ENCODE measurements around the gene GIT2.

Gene GIT2

GRCh38 chr12:109961201-109961600 lies 35.0 kb downstream of the GIT2 start:
- Histone ChIP-seq H3K4me3 (no peak overlapping the region), H3K36me3 (ENCODE audit: insufficient read depth, low read length) (peaks cover 26% of the 10 kb centered on the region), H3K27ac (no peak overlapping the region), H3K9ac (ENCODE audit: insufficient read length) (no peak overlapping the region), H3K9me3 (ENCODE audit: low read depth, low read length) (no peaks in the 10 kb centered on the region)
- no peak for TF ChIP-seq FOXP2 (optimal IDR thresholded peaks at IDR 0.05; ENCODE audit: control extremely low read depth, extremely low read length, insufficient read depth)
- TF ChIP-seq EZH2 (IDR thresholded peaks at IDR 0.05): no peak
- no peak for TF ChIP-seq POLR2AphosphoS5 (IDR thresholded peaks at IDR 0.05; ENCODE audit: borderline replicate concordance, low read depth, low read length)
- DNase-seq (ENCODE audit: low read depth, low spot score): no peak

GRCh38 chr12:109959411-109960093 lies 36.6 kb downstream of the GIT2 start:
- TF ChIP-seq FOXP2 (optimal IDR thresholded peaks at IDR 0.05; ENCODE audit: control extremely low read depth, extremely low read length, insufficient read depth) (no peak), EZH2 (IDR thresholded peaks at IDR 0.05) (no peak), POLR2AphosphoS5 (IDR thresholded peaks at IDR 0.05; ENCODE audit: borderline replicate concordance, low read depth, low read length) (no peak)
- no peak overlapping the region for H3K4me3 ChIP-seq
- H3K36me3 ChIP-seq (ENCODE audit: insufficient read depth, low read length): peaks cover 19% of the 10 kb centered on the region
- no peak for DNase-seq (ENCODE audit: low read depth, low spot score)
- no peak overlapping the region for H3K9ac ChIP-seq (ENCODE audit: insufficient read length)
- no peaks in the 10 kb centered on the region for H3K9me3 ChIP-seq (ENCODE audit: low read depth, low read length)
- no peak overlapping the region for H3K27ac ChIP-seq

GRCh38 chr12:109958374-109958773 lies 37.8 kb downstream of the GIT2 start:
- no peak overlapping the region for H3K27ac ChIP-seq
- no peaks in the 10 kb centered on the region for H3K9me3 ChIP-seq (ENCODE audit: low read depth, low read length)
- peaks cover 20% of the 10 kb centered on the region for H3K36me3 ChIP-seq (ENCODE audit: insufficient read depth, low read length)
- H3K4me3 ChIP-seq: no peak overlapping the region
- TF ChIP-seq FOXP2 (optimal IDR thresholded peaks at IDR 0.05; ENCODE audit: control extremely low read depth, extremely low read length, insufficient read depth) (no peak), EZH2 (IDR thresholded peaks at IDR 0.05) (no peak), POLR2AphosphoS5 (IDR thresholded peaks at IDR 0.05; ENCODE audit: borderline replicate concordance, low read depth, low read length) (no peak)
- no peak for DNase-seq (ENCODE audit: low read depth, low spot score)
- H3K9ac ChIP-seq (ENCODE audit: insufficient read length): no peak overlapping the region

GRCh38 chr12:109953656-109954055 lies 42.5 kb downstream of the GIT2 start:
- no peak overlapping the region for H3K27ac ChIP-seq
- no peak overlapping the region for H3K9ac ChIP-seq (ENCODE audit: insufficient read length)
- TF ChIP-seq POLR2AphosphoS5 (IDR thresholded peaks at IDR 0.05; ENCODE audit: borderline replicate concordance, low read depth, low read length): no peak
- no peak for TF ChIP-seq EZH2 (IDR thresholded peaks at IDR 0.05)
- TF ChIP-seq FOXP2 (optimal IDR thresholded peaks at IDR 0.05; ENCODE audit: control extremely low read depth, extremely low read length, insufficient read depth): no peak
- no peak overlapping the region for H3K4me3 ChIP-seq
- H3K36me3 ChIP-seq (ENCODE audit: insufficient read depth, low read length): peaks cover 30% of the 10 kb centered on the region
- no peak for DNase-seq (ENCODE audit: low read depth, low spot score)
- H3K9me3 ChIP-seq (ENCODE audit: low read depth, low read length): no peaks in the 10 kb centered on the region

GRCh38 chr12:109952873-109953272 lies 43.3 kb downstream of the GIT2 start:
- H3K9ac ChIP-seq (ENCODE audit: insufficient read length): no peak overlapping the region
- no peak for DNase-seq (ENCODE audit: low read depth, low spot score)
- no peaks in the 10 kb centered on the region for H3K9me3 ChIP-seq (ENCODE audit: low read depth, low read length)
- no peak overlapping the region for H3K4me3 ChIP-seq
- TF ChIP-seq EZH2 (IDR thresholded peaks at IDR 0.05): no peak
- no peak for TF ChIP-seq POLR2AphosphoS5 (IDR thresholded peaks at IDR 0.05; ENCODE audit: borderline replicate concordance, low read depth, low read length)
- TF ChIP-seq FOXP2 (optimal IDR thresholded peaks at IDR 0.05; ENCODE audit: control extremely low read depth, extremely low read length, insufficient read depth): no peak
- H3K27ac ChIP-seq: no peak overlapping the region
- H3K36me3 ChIP-seq (ENCODE audit: insufficient read depth, low read length): peaks cover 30% of the 10 kb centered on the region

GRCh38 chr12:109952160-109952858 lies 43.9 kb downstream of the GIT2 start:
- TF ChIP-seq POLR2AphosphoS5 (IDR thresholded peaks at IDR 0.05; ENCODE audit: borderline replicate concordance, low read depth, low read length) (no peak), FOXP2 (optimal IDR thresholded peaks at IDR 0.05; ENCODE audit: control extremely low read depth, extremely low read length, insufficient read depth) (no peak), EZH2 (IDR thresholded peaks at IDR 0.05) (no peak)
- Histone ChIP-seq H3K27ac (no peak overlapping the region), H3K9ac (ENCODE audit: insufficient read length) (no peak overlapping the region), H3K4me3 (no peak overlapping the region), H3K9me3 (ENCODE audit: low read depth, low read length) (no peaks in the 10 kb centered on the region), H3K36me3 (ENCODE audit: insufficient read depth, low read length) (peaks cover 30% of the 10 kb centered on the region)
- DNase-seq (ENCODE audit: low read depth, low spot score): no peak

- H3K36me3 ChIP-seq (ENCODE audit: insufficient read depth, low read length): peaks cover 35% of the 10 kb centered on the region
Observed at GRCh38 chr12:109951751-109952150, 44.4 kb downstream of the GIT2 start.

GRCh38 chr12:109951136-109951535 lies 45.0 kb downstream of the GIT2 start:
- Histone ChIP-seq H3K9ac (ENCODE audit: insufficient read length) (no peak overlapping the region), H3K9me3 (ENCODE audit: low read depth, low read length) (no peaks in the 10 kb centered on the region), H3K27ac (no peak overlapping the region), H3K4me3 (no peak overlapping the region), H3K36me3 (ENCODE audit: insufficient read depth, low read length) (peaks cover 35% of the 10 kb centered on the region)
- DNase-seq (ENCODE audit: low read depth, low spot score): no peak
- no peak for TF ChIP-seq FOXP2 (optimal IDR thresholded peaks at IDR 0.05; ENCODE audit: control extremely low read depth, extremely low read length, insufficient read depth)
- TF ChIP-seq POLR2AphosphoS5 (IDR thresholded peaks at IDR 0.05; ENCODE audit: borderline replicate concordance, low read depth, low read length): no peak
- no peak for TF ChIP-seq EZH2 (IDR thresholded peaks at IDR 0.05)

More at GRCh38 chr12:109951751-109952150, 44.4 kb downstream of the GIT2 start:
- H3K27ac ChIP-seq: no peak overlapping the region
- no peak for DNase-seq (ENCODE audit: low read depth, low spot score)
- no peaks in the 10 kb centered on the region for H3K9me3 ChIP-seq (ENCODE audit: low read depth, low read length)
- no peak for TF ChIP-seq EZH2 (IDR thresholded peaks at IDR 0.05)
- no peak for TF ChIP-seq FOXP2 (optimal IDR thresholded peaks at IDR 0.05; ENCODE audit: control extremely low read depth, extremely low read length, insufficient read depth)
- no peak for TF ChIP-seq POLR2AphosphoS5 (IDR thresholded peaks at IDR 0.05; ENCODE audit: borderline replicate concordance, low read depth, low read length)
- H3K9ac ChIP-seq (ENCODE audit: insufficient read length): no peak overlapping the region
- no peak overlapping the region for H3K4me3 ChIP-seq
